ENCODE measurements around the gene MYL6B.

DNA sequence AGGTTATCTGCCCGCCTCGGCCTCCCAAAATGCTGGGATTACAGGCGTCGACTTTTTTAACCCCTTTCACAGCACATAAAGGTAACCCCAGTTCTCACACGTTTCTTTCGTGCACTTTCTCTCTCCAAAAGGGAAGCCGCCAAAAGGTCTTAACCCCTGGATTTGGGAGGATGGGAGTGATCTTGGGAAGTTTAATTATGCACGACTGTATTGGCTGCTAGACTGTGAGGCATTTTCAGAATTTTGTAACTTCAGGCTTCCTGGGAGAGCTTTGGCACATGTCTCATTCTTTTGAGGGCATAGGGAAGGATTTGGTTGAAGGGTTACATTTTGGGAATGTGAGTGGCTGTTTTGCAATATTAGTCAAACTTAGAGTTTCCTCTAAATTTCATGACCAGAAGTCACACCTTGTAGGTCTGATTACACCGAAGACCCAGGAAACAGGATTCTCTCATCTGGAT is 38.3 kb downstream of the MYL6B start:
- TF ChIP-seq ZNF274 (IDR thresholded peaks at IDR 0.05; ENCODE audit: low read depth, low read length) (no peak), YY1 (IDR thresholded peaks at IDR 0.05; ENCODE audit: insufficient read depth, insufficient read length) (no peak)

All from NT2/D1 (cell line).